Esophagus squamous epithelium (tissue), 5 donors: Measurements from ENCODE around the gene TBC1D20. TPM values are rescaled to one million over a fixed set of nuclear protein-coding genes. Genes with fewer than 3 reads are reported as not detected.
"Not testable (repeated sequence)": the region's sequence is repeated elsewhere in the genome, so short reads cannot be mapped to it uniquely, and the experiment has no call there.

Experiments
- DNase-seq: peaks from one replicate; lab custom pipeline; 2025; lab: John Stamatoyannopoulos, UW
- H3K27ac ChIP-seq, 4 donors: fragments of 200-600 bp; sonication (generic); one replicate each; pipeline ENCODE4 v1.5.1; 2016 to 2019; ENCODE audit warnings: mild to moderate bottlenecking in 1 of 4
- H3K27me3 ChIP-seq, 4 donors: fragments of 200-600 bp; sonication (generic); 1 replicate in 3 of 4; 2 replicates in 1 of 4; pipeline versions ENCODE4 v1.5.1 to v1.6.0; 2017 to 2021; ENCODE audit warnings: antibody characterized with exemption in 1 of 4
- H3K36me3 ChIP-seq, 3 donors: fragments of 200-600 bp; sonication (generic); one replicate each; pipeline ENCODE4 v1.5.1; 2016 to 2019
- H3K4me1 ChIP-seq, 3 donors: fragments of 200-600 bp; sonication (generic); one replicate each; pipeline ENCODE4 v1.5.1; 2017 to 2019
- H3K4me3 ChIP-seq, 4 donors: fragments of 200-600 bp; sonication (generic); 1 replicate in 3 of 4; 2 replicates in 1 of 4; pipeline ENCODE4 v1.5.1; 2016 to 2019; ENCODE audit warnings: mild to moderate bottlenecking in 2 of 4, moderate library complexity in 1 of 4
- H3K9me3 ChIP-seq, 3 donors: fragments of 200-600 bp; sonication (generic); one replicate each; pipeline ENCODE4 v1.5.1; 2016 to 2019
- CTCF ChIP-seq, 6 experiments: fragments of 450-650 bp in 4 of 6; fragments of 200-600 bp in 2 of 6; sonication (generic) in 2 of 6; IDR thresholded peaks; one replicate each; pipeline ENCODE4 v1.5.1; 2016 to 2019; ENCODE audit warnings: antibody characterized with exemption in 6 of 6, mild to moderate bottlenecking in 4 of 6, moderate library complexity in 4 of 6
- POLR2A ChIP-seq, 4 donors: fragments of 450-650 bp; IDR thresholded peaks; one replicate each; pipeline ENCODE4 v1.6.1; 2017; ENCODE audit warnings: antibody characterized with exemption in 4 of 4, mild to moderate bottlenecking in 4 of 4, moderate library complexity in 3 of 4
- WGBS, 2 donors: methylation state at CpG; one replicate each; pipeline ENCODE4 v1.1.5; 2018; 5-methylcytosine and 5-hydroxymethylcytosine counted together
- intact Hi-C: fragments of 100-400 bp; cut with DNase I; formaldehyde crosslinking; loops from one replicate; pipeline ENCODE4 v1.15.0; 2022
- small RNA-seq, 4 donors: library from RNA; depleted of rRNA; stranded (forward); fragments of <200 nt; gene quantifications; one replicate each; pipeline ENCODE3, GENCODE V24; 2016
- total RNA-seq, 4 donors: library from RNA; depleted of rRNA; stranded (reverse); fragments of >200 nt; gene quantifications; one replicate each; pipeline ENCODE4 v1.1.0, GENCODE V29; 2016
- donor health status: DM: yes; HTN: yes; CAD: no.

The TBC1D20 gene
- total RNA-seq, 4 donors from 2014 or later, result 18.1 to 33.2 (median 26.0) TPM

GRCh38 chr20:389220-389619 is 73.1 kb downstream of the TBC1D20 start:
- H3K36me3 ChIP-seq, result peaks cover 7 to 72% (median 8%) of the 10 kb centered on the region in 3 donors
- H3K4me3 ChIP-seq, result no peak overlapping the region
- DNase-seq, result no peak
- H3K27me3 ChIP-seq, result no peaks in the 10 kb centered on the region
- intact Hi-C loops, result no loop called here
- no peak overlapping the region for H3K27ac ChIP-seq
- H3K9me3 ChIP-seq, result no peaks in the 10 kb centered on the region
- H3K4me1 ChIP-seq, result peaks cover 0 to 12% (median 0%) of the 10 kb centered on the region in 3 donors
- TF ChIP-seq CTCF (IDR thresholded peaks at IDR 0.05) (no peak), POLR2A (IDR thresholded peaks at IDR 0.05) (no peak)
- 79 to 85% methylated on average over 4 to 6 of the region's 6 CpGs for WGBS, 2 donors

GRCh38 chr20:388034-388994 is 74.0 kb downstream of the TBC1D20 start:
- peaks cover 7 to 63% (median 8%) of the 10 kb centered on the region in 3 donors for H3K36me3 ChIP-seq
- no peak overlapping the region for H3K4me3 ChIP-seq
- no peak for DNase-seq
- intact Hi-C loops, result no loop called here
- WGBS, 2 donors, result 83 to 89% methylated on average over 12 to 14 of the region's 21 CpGs
- H3K27me3 ChIP-seq, result no peaks in the 10 kb centered on the region
- H3K4me1 ChIP-seq, result peaks cover 0 to 21% (median 0%) of the 10 kb centered on the region in 3 donors
- no peak for TF ChIP-seq POLR2A (IDR thresholded peaks at IDR 0.05)
- TF ChIP-seq CTCF (IDR thresholded peaks at IDR 0.05), result no peak
- H3K27ac ChIP-seq, result no peak overlapping the region
- H3K9me3 ChIP-seq, result no peaks in the 10 kb centered on the region

- no peak for DNase-seq
- H3K9me3 ChIP-seq, result no peaks in the 10 kb centered on the region
- no peak for TF ChIP-seq CTCF (IDR thresholded peaks at IDR 0.05)
- no peak for TF ChIP-seq POLR2A (IDR thresholded peaks at IDR 0.05)
- intact Hi-C loops, result no loop called here
- H3K27me3 ChIP-seq, result no peaks in the 10 kb centered on the region
- H3K4me3 ChIP-seq, result no peak overlapping the region
- WGBS, 2 donors, result 90 to 98% methylated on average over 3 of the region's 3 CpGs
- no peak overlapping the region for H3K27ac ChIP-seq
- peaks cover 7 to 55% (median 8%) of the 10 kb centered on the region in 3 donors for H3K36me3 ChIP-seq
- peaks cover 0 to 29% (median 0%) of the 10 kb centered on the region in 3 donors for H3K4me1 ChIP-seq
Observed at GRCh38 chr20:387520-387919, 74.8 kb downstream of the TBC1D20 start.

GRCh38 chr20:386634-387033 is 75.7 kb downstream of the TBC1D20 start:
- H3K27ac ChIP-seq, intact Hi-C loops, H3K4me3 ChIP-seq, DNase-seq, H3K27me3 ChIP-seq, H3K9me3 ChIP-seq: not testable (repeated sequence)
- Histone ChIP-seq H3K36me3 (peaks cover 7 to 46% (median 8%) of the 10 kb centered on the region in 3 donors), H3K4me1 (peaks cover 0 to 38% (median 6%) of the 10 kb centered on the region in 3 donors)
- WGBS, 2 donors, result 91 to 94% methylated on average over 6 to 8 of the region's 8 CpGs

Small RNAs within 50 kb of the gene (small RNA-seq; reads per million reads assigned to genes)
- 0 reads per million in 4 donors for gene RF00019

Other genes with a start within 250 kb of the TBC1D20 start
- gene DEFB129, start 235.3 kb downstream of the TBC1D20 start, total RNA-seq, result not detected
- gene DEFB132, start 204.8 kb downstream of the TBC1D20 start, total RNA-seq, result not detected
- gene C20orf96, start 171.8 kb downstream of the TBC1D20 start, total RNA-seq, result 1 to 10 TPM in 2 of 4 donors, under 1 TPM in 2; 0.19 to 1.1 (median 0.89) TPM
- 10 to 100 TPM in 1 of 4 donors, 1 to 10 TPM in 3; 6.8 to 14.1 (median 9.2) TPM for gene ZCCHC3, start 165.0 kb downstream of the TBC1D20 start, total RNA-seq
- gene SOX12, start 137.0 kb downstream of the TBC1D20 start, total RNA-seq, result 1 to 10 TPM; 2.1 to 3.8 (median 3.3) TPM
- gene NRSN2, start 115.4 kb downstream of the TBC1D20 start, total RNA-seq, result 10 to 100 TPM in 1 of 4 donors, 1 to 10 TPM in 3; 3.7 to 13.8 (median 7.2) TPM
- gene TRIB3, start 81.8 kb downstream of the TBC1D20 start, total RNA-seq, result 10 to 100 TPM in 3 of 4 donors, 1 to 10 TPM in 1; 6.5 to 22.0 (median 11.9) TPM
- gene RBCK1, start 54.2 kb downstream of the TBC1D20 start, total RNA-seq, result 10 to 100 TPM; 46.9 to 79.8 (median 63.2) TPM
- gene CSNK2A1, start 81.3 kb upstream of the TBC1D20 start, total RNA-seq, result 10 to 100 TPM; 67.5 to 86.3 (median 78.9) TPM
- not detected for gene TCF15, start 147.8 kb upstream of the TBC1D20 start, total RNA-seq
- gene SRXN1, start 190.7 kb upstream of the TBC1D20 start, total RNA-seq, result 100 to 1,000 TPM in 3 of 4 donors, 10 to 100 TPM in 1; 73.4 to 158 (median 133) TPM
- not detected for gene SCRT2, start 213.3 kb upstream of the TBC1D20 start, total RNA-seq